ENCODE data around the gene TRAF3IP3. TPM values are rescaled to one million over a fixed set of nuclear protein-coding genes. Genes with fewer than 3 reads are reported as not detected.

The TRAF3IP3 gene
- total RNA-seq, 1 experiment from 2014 or later, result not detected

DNA sequence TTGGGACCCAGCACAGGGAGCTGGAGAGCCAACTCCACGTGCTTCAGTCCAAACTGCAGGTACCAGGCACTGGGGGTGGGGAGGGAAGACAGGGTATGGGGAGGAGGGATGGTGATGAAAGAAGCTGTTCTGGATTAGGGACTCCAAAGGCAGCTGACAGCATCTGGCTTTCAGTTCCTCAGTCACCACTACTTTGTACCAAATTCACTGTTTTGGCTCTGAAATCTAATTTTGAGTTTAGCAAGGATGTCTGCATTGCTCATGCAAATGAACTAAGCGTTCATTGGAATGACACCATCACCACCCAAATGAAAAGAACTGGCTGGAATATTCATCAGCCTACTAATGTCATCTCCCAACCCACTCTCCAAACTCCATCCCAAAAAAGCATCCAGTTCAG lies 19.8 kb downstream of the TRAF3IP3 start:
- CTCF ChIA-PET, result no interaction called here
- H2AFZ ChIP-seq, result no peak overlapping the region
- H3K27me3 ChIP-seq (ENCODE audit: insufficient read depth, low read depth), result no peaks in the 10 kb centered on the region
- no peak overlapping the region for H3K4me2 ChIP-seq
- intact Hi-C loops (cut with micrococcal nuclease; ENCODE audit: unreplicated experiment), result no loop called here
- H3K79me2 ChIP-seq (ENCODE audit: low read depth), result no peaks in the 10 kb centered on the region
- TF ChIP-seq, protein P1, sequence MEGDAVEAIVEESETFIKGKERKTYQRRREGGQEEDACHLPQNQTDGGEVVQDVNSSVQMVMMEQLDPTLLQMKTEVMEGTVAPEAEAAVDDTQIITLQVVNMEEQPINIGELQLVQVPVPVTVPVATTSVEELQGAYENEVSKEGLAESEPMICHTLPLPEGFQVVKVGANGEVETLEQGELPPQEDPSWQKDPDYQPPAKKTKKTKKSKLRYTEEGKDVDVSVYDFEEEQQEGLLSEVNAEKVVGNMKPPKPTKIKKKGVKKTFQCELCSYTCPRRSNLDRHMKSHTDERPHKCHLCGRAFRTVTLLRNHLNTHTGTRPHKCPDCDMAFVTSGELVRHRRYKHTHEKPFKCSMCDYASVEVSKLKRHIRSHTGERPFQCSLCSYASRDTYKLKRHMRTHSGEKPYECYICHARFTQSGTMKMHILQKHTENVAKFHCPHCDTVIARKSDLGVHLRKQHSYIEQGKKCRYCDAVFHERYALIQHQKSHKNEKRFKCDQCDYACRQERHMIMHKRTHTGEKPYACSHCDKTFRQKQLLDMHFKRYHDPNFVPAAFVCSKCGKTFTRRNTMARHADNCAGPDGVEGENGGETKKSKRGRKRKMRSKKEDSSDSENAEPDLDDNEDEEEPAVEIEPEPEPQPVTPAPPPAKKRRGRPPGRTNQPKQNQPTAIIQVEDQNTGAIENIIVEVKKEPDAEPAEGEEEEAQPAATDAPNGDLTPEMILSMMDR (conservative IDR thresholded peaks at IDR 0.05), result no peak
- no peak for TF ChIP-seq EZH2 (IDR thresholded peaks at IDR 0.05; ENCODE audit: low read depth)
- no peaks in the 10 kb centered on the region for H3K36me3 ChIP-seq (ENCODE audit: low read depth)
- H3F3A ChIP-seq (ENCODE audit: insufficient read depth, low read depth), result 0 out of 2 replicates have a peak, but pooled peaks cover 3% of the 10 kb centered on the region
- peaks cover 7% of the 10 kb centered on the region; the same call in 1 of the 2 replicates for H3K4me1 ChIP-seq (replicated peaks; ENCODE audit: insufficient read depth)
- DNase-seq, result no peak
- H3K9me2 ChIP-seq (ENCODE audit: insufficient read depth), result no peaks in the 10 kb centered on the region
- BruUV-seq (replicated peaks), result no TSS peak
- no peak overlapping the region for H3K4me3 ChIP-seq
- POLR2A ChIA-PET (ENCODE audit: unreplicated experiment), result no interaction called here
- no peak overlapping the region for H3K27ac ChIP-seq
- no peaks in the 10 kb centered on the region for H4K20me1 ChIP-seq (ENCODE audit: insufficient read depth)
- no peaks in the 10 kb centered on the region for H3K9me3 ChIP-seq (ENCODE audit: insufficient read depth, low read depth)

DNA sequence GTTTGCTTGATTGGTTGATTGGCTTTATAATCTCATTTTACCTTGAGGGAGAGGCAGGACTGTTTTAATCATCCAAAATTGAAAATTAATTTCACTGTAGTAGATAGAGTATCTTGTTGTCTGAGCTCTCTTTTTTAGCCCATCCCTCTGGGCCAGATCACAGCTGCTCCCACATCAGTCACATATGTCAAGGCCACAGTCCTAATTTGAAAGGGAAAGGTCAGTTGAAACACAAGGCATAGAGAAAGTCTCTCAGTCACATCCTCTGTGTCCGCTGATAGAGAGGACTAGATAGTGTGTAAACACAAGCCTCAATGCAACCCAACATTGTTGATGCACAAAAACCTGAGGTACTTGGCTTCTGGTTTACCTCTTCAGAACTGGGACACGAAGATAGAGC lies 21.7 kb downstream of the TRAF3IP3 start:
- Histone ChIP-seq H4K20me1 (ENCODE audit: insufficient read depth) (no peaks in the 10 kb centered on the region), H3F3A (ENCODE audit: insufficient read depth, low read depth) (no peaks in the 10 kb centered on the region), H2AFZ (no peak overlapping the region), H3K79me2 (ENCODE audit: low read depth) (peaks cover 2% of the 10 kb centered on the region), H3K27ac (no peak overlapping the region), H3K4me1 (replicated peaks; ENCODE audit: insufficient read depth) (peaks cover 7% of the 10 kb centered on the region; the same call in 1 of the 2 replicates), H3K36me3 (ENCODE audit: low read depth) (no peaks in the 10 kb centered on the region), H3K4me3 (no peak overlapping the region), H3K27me3 (ENCODE audit: insufficient read depth, low read depth) (no peaks in the 10 kb centered on the region), H3K9me2 (ENCODE audit: insufficient read depth) (no peaks in the 10 kb centered on the region), H3K9me3 (ENCODE audit: insufficient read depth, low read depth) (no peaks in the 10 kb centered on the region), H3K4me2 (no peak overlapping the region)
- no TSS peak for BruUV-seq (replicated peaks)
- ChIA-PET POLR2A (ENCODE audit: unreplicated experiment) (no interaction called here), CTCF (interaction anchor here (0.6 kb wide), 1 partner anchor 55 kb away, joined by 3 read pairs; no protein-coding TSS in a partner anchor)
- no peak for DNase-seq
- intact Hi-C loops (cut with micrococcal nuclease; ENCODE audit: unreplicated experiment), result no loop called here
- TF ChIP-seq, protein P1 (conservative IDR thresholded peaks at IDR 0.05), result no peak
- TF ChIP-seq EZH2 (IDR thresholded peaks at IDR 0.05; ENCODE audit: low read depth), result no peak

DNA sequence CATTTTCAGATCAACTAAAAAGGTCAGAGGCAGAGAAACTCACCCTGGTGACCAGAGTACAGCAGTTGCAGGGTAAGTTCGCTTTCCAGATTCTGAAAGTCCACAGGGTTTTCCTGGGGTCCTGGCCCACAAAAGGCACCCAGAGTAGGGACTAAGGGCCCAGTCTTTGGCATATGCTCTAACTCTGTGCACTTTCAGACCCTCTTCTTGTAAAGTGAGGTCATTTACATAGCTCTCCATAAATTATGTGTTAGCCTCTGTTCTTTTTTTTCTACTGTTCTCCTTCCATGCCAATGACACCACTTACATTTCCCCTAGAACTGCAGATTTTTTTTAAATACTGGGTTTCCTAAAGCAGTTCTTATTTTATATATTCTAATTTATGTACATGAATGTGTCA lies 22.2 kb downstream of the TRAF3IP3 start:
- no peak for DNase-seq
- Histone ChIP-seq H3K4me1 (replicated peaks; ENCODE audit: insufficient read depth) (peaks cover 8% of the 10 kb centered on the region; the same call in 1 of the 2 replicates), H3K9me2 (ENCODE audit: insufficient read depth) (no peaks in the 10 kb centered on the region), H3K36me3 (ENCODE audit: low read depth) (no peaks in the 10 kb centered on the region), H3K4me3 (no peak overlapping the region), H3K79me2 (ENCODE audit: low read depth) (peaks cover 7% of the 10 kb centered on the region), H4K20me1 (ENCODE audit: insufficient read depth) (no peaks in the 10 kb centered on the region), H3K27ac (no peak overlapping the region), H3K27me3 (ENCODE audit: insufficient read depth, low read depth) (no peaks in the 10 kb centered on the region), H2AFZ (no peak overlapping the region), H3K4me2 (no peak overlapping the region), H3F3A (ENCODE audit: insufficient read depth, low read depth) (no peaks in the 10 kb centered on the region), H3K9me3 (ENCODE audit: insufficient read depth, low read depth) (no peaks in the 10 kb centered on the region)
- TF ChIP-seq, protein P1 (conservative IDR thresholded peaks at IDR 0.05), result no peak
- no peak for TF ChIP-seq EZH2 (IDR thresholded peaks at IDR 0.05; ENCODE audit: low read depth)
- ChIA-PET CTCF (interaction anchor here (0.6 kb wide), 2 partner anchors 32 to 54 kb away, joined by 3 to 4 read pairs; no protein-coding TSS in a partner anchor), POLR2A (ENCODE audit: unreplicated experiment) (no interaction called here)
- no TSS peak for BruUV-seq (replicated peaks)
- intact Hi-C loops (cut with micrococcal nuclease; ENCODE audit: unreplicated experiment), result no loop called here
